Muscle layer of duodenum (tissue), 2 donors: ENCODE data around the gene ZDHHC5.
A peak's percentile ranks its signal among the peaks of the same experiment; 100 is the strongest.
"Not testable (repeated sequence)": the region's sequence is repeated elsewhere in the genome, so short reads cannot be mapped to it uniquely, and the experiment has no call there.

Experiments
- H3K27ac ChIP-seq: one replicate; pipeline ENCODE4 v1.7.0; 2013; ENCODE audit warnings: mild to moderate bottlenecking, low read length
- H3K27me3 ChIP-seq: one replicate; pipeline ENCODE4 v1.7.0; 2013; ENCODE audit warnings: low read depth, mild to moderate bottlenecking, control low read depth, low read length
- H3K36me3 ChIP-seq, 2 donors: one replicate each; pipeline ENCODE4 v1.7.0; 2013; ENCODE audit warnings: low read length in 2 of 2, control low read depth in 1 of 2, mild to moderate bottlenecking in 1 of 2; ENCODE audit not compliant: insufficient read depth in 2 of 2, control insufficient read depth in 1 of 2
- H3K4me1 ChIP-seq, 2 donors: one replicate each; pipeline ENCODE4 v1.7.0; 2013; ENCODE audit warnings: low read length in 2 of 2, mild to moderate bottlenecking in 2 of 2, control low read depth in 1 of 2, moderate library complexity in 1 of 2; ENCODE audit not compliant: insufficient read depth in 2 of 2, control insufficient read depth in 1 of 2
- H3K4me3 ChIP-seq, 2 donors: one replicate each; pipeline ENCODE4 v1.7.0; 2013; ENCODE audit warnings: low read length in 2 of 2, low read depth in 1 of 2, mild to moderate bottlenecking in 1 of 2
- H3K9me3 ChIP-seq, 2 donors: one replicate each; pipeline ENCODE4 v1.7.0; 2013; ENCODE audit warnings: low read length in 2 of 2, control low read depth in 1 of 2, mild to moderate bottlenecking in 1 of 2; ENCODE audit not compliant: control insufficient read depth in 1 of 2
- donor health status: healthy.

ZDHHC5 gene

DNA sequence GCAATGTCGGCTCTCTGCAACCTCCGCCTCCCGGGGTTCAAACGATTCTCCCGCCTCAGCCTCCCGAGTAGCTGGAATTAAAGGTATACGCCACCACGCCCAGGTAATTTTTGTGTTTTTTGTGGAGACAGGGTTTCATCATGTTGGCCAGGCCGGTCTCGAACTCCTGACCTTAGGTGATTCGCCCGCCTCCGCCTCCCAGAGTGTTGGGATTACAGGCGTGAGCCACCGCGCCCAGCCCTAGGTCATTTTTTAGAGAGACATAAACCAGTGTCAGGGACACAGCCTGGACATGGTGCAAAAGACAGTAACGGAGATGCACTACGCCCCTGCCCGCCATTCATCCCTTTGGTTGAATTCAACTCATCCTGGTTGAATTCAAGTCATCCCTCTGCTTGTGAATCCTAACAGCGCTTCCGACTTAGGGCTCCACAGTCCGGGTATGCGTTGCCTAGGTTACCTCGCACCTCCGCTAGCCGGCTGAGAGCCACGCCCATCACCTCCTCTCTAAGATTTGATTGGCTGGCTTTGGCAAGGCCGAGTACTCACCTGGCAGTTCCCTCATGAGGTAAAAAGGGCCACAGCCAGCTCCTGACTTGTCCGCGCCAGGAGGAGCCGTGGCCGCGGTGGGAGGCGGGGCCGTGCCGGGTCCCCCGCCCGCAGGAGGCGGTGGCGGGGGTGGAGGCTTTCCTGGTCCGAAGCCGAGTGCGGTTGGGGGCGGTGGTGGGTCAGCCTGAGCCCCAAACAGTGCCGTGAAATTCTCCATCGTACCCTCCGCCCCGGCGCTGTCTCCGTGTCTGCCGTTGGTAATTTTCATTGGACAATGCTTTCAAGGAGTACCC is 43.7 kb downstream of the ZDHHC5 start, which contains the start of gene MED19:
Gene MED19 (minus strand): TSS at position 802 of the 842 bp plus-strand sequence. CDS start 36 bp downstream, at position 766.
- Histone ChIP-seq H3K27ac (peak within 1 kb of the TSS; percentile 88), H3K36me3 (no peaks in the 10 kb centered on the region), H3K4me1 (peaks cover 19 to 35% of the 10 kb centered on the region in 2 donors), H3K4me3 (peak within 1 kb of the TSS; percentile 97 to 99), H3K27me3 (no peaks in the 10 kb centered on the region), H3K9me3 (no peaks in the 10 kb centered on the region)

DNA sequence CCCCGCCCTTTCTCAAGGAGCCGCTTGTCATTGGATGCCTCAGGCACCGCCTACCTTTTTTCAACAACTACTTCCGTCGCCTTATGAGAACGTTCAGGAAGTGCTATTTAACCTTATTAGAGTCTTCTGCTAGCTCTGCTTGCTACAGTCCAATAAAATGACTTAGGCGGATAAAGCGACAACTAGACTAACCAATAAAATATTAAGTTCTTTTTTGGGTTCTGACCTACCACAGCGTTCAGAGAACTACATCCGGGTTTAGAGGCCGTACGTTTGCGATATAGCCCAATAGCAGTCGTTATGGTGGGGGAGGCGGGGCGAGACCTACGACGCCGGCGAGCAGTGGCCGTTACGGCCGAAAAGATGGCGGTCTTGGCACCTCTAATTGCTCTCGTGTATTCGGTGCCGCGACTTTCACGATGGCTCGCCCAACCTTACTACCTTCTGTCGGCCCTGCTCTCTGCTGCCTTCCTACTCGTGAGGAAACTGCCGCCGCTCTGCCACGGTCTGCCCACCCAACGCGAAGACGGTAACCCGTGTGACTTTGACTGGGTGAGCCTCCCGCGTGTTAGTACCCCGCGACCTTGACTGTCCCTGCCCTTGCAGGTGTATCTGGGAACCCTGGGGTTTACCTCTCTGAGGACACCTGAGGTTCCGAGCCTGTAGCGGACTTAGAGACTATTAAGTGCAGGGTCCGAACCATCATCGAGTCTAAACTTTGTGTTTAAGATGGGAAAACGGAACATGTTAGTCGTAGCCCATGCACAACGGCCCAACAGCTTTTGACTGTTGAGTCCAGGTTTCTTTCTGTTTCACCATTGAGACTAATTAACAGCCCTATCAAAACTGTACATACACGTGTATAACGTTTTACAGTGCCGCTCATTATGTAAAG is 44.6 kb downstream of the ZDHHC5 start, which contains the start of gene TMX2:
Gene TMX2 (plus strand): TSS at position 338 of the 895 bp plus-strand sequence. CDS start 26 bp downstream, at position 364.
- Histone ChIP-seq H3K9me3 (no peaks in the 10 kb centered on the region), H3K27ac (peak within 1 kb of the TSS; percentile 88), H3K4me1 (peaks cover 19 to 35% of the 10 kb centered on the region in 2 donors), H3K4me3 (peak within 1 kb of the TSS; percentile 97 to 99), H3K36me3 (no peaks in the 10 kb centered on the region), H3K27me3 (no peaks in the 10 kb centered on the region)

DNA sequence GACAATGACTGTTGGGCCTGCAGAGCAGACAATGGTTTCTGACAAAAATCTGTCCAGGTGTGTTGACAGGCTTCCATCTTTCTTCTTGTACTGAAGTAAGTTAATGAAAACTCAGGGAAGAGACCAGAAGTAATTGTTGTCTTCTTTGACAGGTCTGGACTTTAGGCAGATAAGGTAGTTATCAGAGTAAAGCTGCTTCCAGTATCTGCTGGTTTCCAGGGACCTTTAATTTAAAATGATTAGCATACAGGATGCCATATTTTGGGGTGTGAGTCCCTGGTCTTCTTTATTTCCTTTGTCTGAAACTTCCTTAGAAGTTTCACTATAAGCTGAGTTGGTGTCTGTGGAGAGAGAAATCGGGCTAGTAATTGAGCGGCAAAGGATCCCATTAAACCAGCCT is 45.9 kb downstream of the ZDHHC5 start:
- Histone ChIP-seq H3K27ac (no peak overlapping the region), H3K4me3 (peak overlapping the region; percentile 97 to 99), H3K27me3 (no peaks in the 10 kb centered on the region), H3K4me1 (peaks cover 19 to 35% of the 10 kb centered on the region in 2 donors), H3K9me3 (no peaks in the 10 kb centered on the region), H3K36me3 (no peaks in the 10 kb centered on the region)

DNA sequence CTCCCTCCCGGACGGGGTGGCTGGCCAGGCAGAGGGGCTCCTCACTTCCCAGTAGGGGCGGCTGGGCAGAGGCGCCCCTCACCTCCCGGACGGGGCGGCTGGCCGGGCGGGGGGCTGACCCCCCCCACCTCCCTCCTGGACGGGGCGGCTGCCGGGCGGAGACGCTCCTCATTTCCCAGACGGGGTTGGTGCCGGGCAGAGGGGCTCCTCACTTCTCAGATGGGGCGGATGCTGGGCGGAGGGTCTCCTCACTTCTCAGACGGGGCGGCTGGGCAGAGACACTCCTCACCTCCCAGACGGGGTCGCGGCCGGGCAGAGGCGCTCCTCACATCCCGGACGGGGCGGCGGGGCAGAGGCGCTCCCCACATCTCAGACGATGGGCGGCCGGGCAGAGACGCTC is 48.8 kb downstream of the ZDHHC5 start:
- peaks cover 13 to 20% of the 10 kb centered on the region in 2 donors for H3K4me1 ChIP-seq
- not testable (repeated sequence) for H3K4me3 ChIP-seq, H3K9me3 ChIP-seq, H3K36me3 ChIP-seq, H3K27me3 ChIP-seq, H3K27ac ChIP-seq

DNA sequence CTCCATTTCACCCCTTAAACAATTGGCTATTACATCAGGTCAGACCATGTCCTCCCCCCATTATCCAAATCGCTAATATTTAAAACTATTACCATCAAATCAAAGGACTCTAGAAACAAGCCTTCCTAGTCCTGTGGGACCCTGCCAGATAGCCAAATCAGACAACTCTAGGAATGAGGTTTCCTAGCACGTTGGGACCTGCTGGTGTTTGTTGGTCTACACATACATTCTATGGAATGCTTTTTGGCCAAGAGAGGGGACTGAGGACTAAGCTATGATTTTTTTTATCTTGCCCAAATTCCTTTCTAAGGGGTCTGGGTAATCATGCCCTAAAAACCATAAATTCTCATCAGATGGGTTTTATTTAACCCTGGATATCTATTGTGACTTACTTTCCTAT is 59.3 kb downstream of the ZDHHC5 start:
- Histone ChIP-seq H3K4me1 (peaks cover 0 to 2% of the 10 kb centered on the region in 2 donors), H3K4me3 (no peak overlapping the region), H3K27me3 (no peaks in the 10 kb centered on the region), H3K27ac (no peak overlapping the region), H3K9me3 (no peaks in the 10 kb centered on the region), H3K36me3 (no peaks in the 10 kb centered on the region)

DNA sequence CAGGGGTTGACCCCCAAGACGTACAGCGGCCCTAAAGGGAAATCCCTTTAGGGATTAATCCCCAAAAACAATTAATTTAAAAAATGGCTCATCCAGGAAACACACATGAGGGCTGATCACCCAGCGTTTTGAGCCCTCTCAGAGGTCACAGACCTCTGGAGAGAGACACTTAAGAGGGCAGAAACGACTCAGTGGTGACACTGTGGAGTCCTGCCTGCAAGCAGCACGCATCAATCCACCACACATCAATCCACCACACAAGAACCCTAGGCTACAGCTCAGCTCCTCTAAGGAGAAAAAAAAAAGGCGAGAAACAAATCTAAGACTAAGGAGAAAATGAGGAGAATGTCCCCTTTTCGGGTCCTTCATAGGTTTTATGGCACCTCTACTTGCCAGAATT is 60.9 kb downstream of the ZDHHC5 start:
- Histone ChIP-seq H3K4me1 (peaks cover 0 to 2% of the 10 kb centered on the region in 2 donors), H3K27me3 (no peaks in the 10 kb centered on the region), H3K9me3 (no peaks in the 10 kb centered on the region), H3K4me3 (no peak overlapping the region), H3K27ac (no peak overlapping the region), H3K36me3 (no peaks in the 10 kb centered on the region)

DNA sequence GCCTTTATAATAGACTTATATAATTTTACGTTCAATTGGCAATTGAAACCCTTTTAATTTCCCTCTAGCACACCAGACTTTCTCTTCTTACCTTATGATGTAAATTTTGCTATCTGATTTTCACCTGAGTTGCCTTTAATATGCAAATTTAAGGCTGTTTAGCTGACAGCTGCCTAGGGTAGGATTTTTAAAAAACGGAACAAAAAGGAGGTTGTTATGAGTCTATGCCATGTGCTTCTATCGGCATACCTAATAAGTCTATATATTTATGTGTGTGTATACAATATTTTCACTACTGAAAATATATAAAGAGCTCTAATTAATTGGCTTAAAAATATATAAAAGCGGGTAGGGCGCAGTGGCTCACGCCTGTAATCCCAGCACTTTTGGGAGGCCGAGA is 61.6 kb downstream of the ZDHHC5 start:
- peaks cover 0 to 2% of the 10 kb centered on the region in 2 donors for H3K4me1 ChIP-seq
- H3K36me3 ChIP-seq, result no peaks in the 10 kb centered on the region
- no peaks in the 10 kb centered on the region for H3K27me3 ChIP-seq
- H3K4me3 ChIP-seq, result no peak overlapping the region
- no peaks in the 10 kb centered on the region for H3K9me3 ChIP-seq
- no peak overlapping the region for H3K27ac ChIP-seq

DNA sequence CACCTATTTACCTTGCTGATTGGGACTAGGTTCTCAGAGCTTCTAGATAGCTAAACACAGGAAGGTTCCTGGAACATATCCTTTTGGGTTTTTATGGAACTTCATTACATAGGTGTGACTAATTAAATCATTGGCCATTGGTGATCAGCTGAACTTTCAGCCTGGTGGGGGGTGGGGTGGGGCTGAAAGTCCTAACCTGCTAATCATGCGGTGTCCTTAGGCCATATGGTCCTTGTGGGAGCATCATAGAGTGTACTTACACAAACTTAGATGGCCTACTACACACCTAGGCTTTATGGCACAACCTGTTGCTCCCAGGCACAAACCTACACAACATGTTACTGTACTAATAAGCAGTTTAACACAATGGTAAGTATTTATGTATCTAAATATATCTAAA is 64.7 kb downstream of the ZDHHC5 start:
- peaks cover 0 to 2% of the 10 kb centered on the region in 2 donors for H3K4me1 ChIP-seq
- no peaks in the 10 kb centered on the region for H3K27me3 ChIP-seq
- no peaks in the 10 kb centered on the region for H3K9me3 ChIP-seq
- peaks cover 4 to 7% of the 10 kb centered on the region in 2 donors for H3K36me3 ChIP-seq
- H3K27ac ChIP-seq, result no peak overlapping the region
- H3K4me3 ChIP-seq, result no peak overlapping the region

DNA sequence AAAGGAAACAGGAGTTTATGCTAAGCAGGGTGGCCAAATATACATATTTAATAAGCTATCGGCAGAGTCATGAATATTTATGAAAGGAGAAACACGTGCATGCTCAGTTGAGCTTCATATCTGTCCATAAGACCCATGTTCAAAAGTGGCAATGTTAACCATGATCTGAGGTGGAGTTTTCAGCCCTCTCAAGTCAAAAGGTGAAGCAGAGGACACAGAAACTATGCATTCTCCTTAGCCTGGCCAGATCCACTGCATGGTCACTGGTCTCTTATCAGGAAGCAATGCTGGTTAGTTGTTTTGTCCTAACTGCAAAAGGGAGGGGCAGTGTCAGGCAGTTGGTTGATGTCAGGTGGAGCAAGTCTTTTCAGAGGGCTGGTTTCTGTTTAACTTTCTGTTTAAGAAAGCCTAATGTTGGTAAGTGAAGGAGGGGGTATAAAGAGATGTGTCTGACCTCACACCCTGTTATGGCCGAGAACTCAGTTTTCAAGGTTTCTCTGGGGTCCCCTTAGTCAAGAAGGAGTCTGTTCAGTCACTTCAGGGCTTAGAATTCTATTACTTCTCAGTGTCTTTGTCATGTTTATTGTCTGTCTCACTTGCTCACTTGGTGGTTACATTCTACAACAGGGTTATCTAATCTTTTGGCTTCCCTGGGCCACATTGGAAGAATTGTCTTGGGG is 67.8 kb downstream of the ZDHHC5 start:
- H3K4me1 ChIP-seq, result peaks cover 0 to 2% of the 10 kb centered on the region in 2 donors
- H3K27ac ChIP-seq, result no peak overlapping the region
- H3K9me3 ChIP-seq, result no peaks in the 10 kb centered on the region
- H3K27me3 ChIP-seq, result no peaks in the 10 kb centered on the region
- H3K36me3 ChIP-seq, result peaks cover 11 to 26% of the 10 kb centered on the region in 2 donors
- no peak overlapping the region for H3K4me3 ChIP-seq

DNA sequence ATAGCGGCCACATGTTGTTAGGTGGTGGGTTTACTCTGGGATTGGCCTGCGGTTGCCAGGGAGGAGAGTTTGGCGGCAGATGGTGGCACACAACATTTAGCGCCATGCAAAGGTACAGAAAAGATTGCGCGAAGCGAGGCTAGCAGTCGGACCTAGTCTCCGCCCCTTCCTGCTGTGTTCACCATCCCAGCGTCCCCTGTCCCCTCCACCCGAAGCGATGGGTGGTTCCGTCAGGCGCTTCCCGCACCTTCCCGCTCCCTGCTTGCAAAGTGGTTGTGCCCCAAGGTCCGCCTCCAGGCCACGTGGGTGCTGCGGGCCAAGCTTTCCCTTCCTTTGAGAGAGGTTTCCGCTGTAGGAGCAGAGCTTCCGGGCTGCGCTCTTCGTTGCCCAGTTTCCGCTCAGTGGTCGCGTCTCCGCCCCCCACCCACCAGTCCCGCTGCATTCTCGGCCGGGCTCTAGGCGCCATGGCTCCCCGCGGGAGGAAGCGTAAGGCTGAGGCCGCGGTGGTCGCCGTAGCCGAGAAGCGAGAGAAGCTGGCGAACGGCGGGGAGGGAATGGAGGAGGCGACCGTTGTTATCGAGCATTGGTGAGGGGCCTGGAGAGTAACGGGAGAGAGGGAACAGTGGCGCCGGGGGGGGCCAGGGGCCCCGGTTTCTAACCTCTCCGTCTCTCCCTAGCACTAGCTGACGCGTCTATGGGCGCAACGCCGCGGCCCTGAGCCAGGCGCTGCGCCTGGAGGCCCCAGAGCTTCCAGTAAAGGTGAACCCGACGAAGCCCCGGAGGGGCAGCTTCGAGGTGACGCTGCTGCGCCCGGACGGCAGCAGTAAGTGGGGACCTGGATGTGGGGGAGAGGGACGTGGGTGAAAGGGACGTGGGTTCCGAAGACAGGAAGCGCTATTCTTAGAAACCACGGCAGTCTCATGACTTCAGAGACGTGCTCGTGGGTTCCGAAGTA is 73.5 kb downstream of the ZDHHC5 start, which contains the start of gene SELENOH:
Gene SELENOH (plus strand): TSS at position 360 of the 955 bp plus-strand sequence. CDS start 105 bp downstream, at position 465.
- Histone ChIP-seq H3K9me3 (no peaks in the 10 kb centered on the region), H3K36me3 (peaks cover 27 to 46% of the 10 kb centered on the region in 2 donors), H3K4me3 (peak within 1 kb of the TSS; percentile 82 to 97), H3K27ac (peak within 1 kb of the TSS; percentile 94), H3K4me1 (peaks cover 10 to 17% of the 10 kb centered on the region in 2 donors), H3K27me3 (no peaks in the 10 kb centered on the region)
